GM21367 (cell line): ENCODE data around the gene THOC5.
A peak's percentile ranks its signal among the peaks of the same experiment; 100 is the strongest.
"Not testable (repeated sequence)": the region's sequence is repeated elsewhere in the genome, so short reads cannot be mapped to it uniquely, and the experiment has no call there.

ENCODE experiments used
- ATAC-seq: cut with Tn5 transposase; IDR thresholded peaks from one replicate; pipeline ENCODE4 v1.9.1; 2021; ENCODE audit not compliant: unreplicated experiment

The THOC5 gene

DNA sequence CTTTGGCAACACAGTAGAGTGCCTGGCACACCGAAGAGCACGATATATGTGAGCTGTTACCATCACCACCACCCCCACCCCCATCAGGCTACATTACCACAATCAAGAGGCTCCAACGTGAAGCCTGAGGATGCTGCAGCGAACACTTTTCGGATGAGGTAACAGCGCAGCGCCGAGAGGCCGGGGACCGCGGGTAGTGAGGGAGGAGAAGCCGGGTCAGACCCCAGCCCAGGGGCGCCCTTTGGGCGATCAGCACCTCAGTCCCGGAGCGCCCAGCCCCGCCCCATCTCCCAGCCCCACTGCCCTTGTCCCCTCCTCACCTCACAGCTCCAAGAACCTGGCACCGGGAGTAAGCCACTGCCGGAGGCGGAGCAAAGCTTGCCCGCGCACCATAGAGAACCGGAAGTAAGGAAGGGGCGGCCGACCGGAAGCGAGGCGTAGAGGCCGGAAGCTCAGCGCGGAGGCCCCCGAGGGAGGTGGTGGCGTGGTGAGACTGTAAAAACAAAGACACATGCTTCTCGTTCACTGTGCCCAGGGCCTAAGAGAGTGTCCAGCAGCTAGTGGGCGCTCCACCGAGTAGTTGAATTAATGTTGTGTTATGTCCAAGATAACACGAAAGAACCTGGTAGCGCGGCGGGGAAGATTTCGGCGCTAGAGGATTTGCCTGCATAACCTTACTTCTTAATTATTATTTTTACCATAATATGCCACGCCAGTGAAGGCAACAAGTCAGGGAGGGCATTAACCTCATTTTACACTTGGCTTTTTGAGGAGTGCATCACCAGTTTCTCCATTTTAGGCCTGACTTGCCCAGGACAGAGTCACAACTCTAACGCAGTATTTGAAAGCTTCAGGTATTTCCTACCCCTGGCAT is at the start of gene THOC5:
TSS of gene THOC5 (minus strand) at position 407 of the 874 bp plus-strand sequence. CDS start 4,610 bp downstream, outside the sequence.
- peak; percentile 91 for ATAC-seq

GRCh38 chr22:29598684-29599020 is 45.1 kb upstream of the THOC5 start:
- ATAC-seq: no peak

GRCh38 chr22:29597871-29598683 is 44.5 kb upstream of the THOC5 start:
- not testable (repeated sequence) for ATAC-seq

GRCh38 chr22:29596408-29596807 is 42.9 kb upstream of the THOC5 start:
- ATAC-seq: no peak

GRCh38 chr22:29594447-29594846 is 40.9 kb upstream of the THOC5 start:
- not testable (repeated sequence) for ATAC-seq

- ATAC-seq: no peak
Observed at GRCh38 chr22:29593923-29594322, 40.4 kb upstream of the THOC5 start.

DNA sequence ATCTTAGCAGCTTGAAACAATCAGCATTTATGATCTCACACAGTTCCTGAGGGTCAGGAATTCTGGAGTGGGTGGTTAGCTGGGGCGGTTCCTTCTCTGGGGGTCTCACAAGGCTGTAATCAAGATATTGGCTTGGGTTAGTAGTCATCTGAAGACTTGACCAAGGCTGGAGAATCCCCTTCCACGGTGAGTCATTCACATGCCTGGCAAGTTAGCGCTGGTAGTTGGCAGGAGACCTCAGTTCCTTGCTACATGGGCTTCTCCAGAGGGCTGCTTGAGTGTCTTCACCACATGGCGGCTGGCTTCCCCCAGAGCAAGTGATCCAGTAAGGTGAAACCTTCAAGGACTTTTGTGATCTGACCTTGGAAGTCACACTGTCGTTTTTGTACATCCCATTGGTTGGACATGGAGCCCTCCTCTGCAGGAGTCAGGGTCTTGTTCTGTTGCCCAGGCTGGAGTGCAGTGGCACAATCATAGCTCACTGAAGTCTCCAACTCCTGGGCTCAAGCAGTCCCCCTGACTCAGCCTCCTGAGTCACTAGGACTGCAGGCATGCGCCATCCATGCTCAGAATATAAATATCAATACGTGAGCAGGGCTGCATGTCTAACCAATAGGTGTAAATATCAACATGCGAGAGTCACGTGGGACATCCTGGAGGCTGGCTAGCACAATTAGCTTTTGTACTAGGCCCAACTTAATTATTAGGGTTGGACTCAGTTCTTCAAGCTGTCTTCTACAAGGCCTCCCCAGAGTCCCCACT is 34.6 kb upstream of the THOC5 start:
- no peak for ATAC-seq

DNA sequence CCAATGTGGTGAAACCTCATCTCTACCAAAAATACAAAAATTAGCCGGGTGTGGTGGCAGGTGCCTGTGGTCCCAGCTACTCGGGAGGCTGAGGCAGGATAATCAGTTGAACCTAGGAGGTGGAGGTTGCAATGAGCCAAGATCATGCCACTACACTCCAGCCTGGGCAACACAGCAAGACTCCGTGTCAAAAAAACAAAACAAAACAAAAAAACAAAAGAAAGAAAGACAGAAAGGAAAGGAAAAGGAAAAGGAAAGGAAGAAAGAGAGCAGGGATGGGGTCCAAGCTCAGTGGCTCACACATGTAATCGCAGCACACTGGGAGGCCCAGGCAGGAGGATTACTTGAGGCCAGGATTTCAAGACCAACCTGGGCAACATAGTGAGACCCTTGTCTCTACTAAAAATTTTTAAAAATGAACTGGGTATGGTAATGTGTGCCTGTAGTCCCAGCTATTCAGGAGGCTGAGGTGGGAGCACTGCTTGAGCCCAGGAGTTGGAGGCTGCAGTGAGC is 32.7 kb upstream of the THOC5 start:
- not testable (repeated sequence) for ATAC-seq

DNA sequence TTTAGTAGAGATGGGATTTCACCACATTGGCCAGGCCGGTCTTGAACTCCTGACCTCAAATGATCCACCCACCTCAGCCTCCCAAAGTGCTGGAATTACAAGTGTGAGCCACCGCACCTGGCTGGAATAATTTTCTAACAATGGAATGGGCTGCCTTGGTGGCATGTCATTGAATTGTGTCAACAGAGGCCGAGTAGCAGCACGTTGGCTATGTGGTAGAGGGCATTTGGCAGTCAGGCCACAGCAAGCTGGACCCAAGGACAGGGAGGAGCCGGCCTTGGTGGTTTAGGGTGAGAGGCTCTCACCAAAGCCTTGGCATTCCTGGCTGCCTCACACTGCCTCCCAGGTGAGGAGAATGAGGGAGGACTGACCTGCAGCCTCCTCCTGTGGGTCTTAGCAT is 31.4 kb upstream of the THOC5 start:
- no peak for ATAC-seq

DNA sequence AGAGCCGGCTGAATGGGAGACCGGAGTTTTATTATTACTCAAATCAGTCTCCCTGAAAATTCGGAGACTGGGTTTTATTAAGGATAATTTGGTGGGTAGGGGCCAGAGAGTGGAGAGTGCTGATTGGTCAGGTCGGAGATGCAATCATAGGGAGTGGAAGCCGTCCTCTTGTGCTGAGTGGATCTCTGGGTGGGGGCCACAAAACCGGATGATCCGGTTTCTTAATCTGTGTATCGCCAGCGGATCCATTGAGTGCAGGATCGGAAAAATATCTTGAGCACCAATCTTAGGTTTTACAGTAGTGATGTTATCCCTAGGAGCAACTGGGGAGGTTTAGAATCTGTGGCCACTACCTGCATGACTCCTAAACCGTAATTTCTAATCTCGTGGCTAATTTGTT is 28.2 kb upstream of the THOC5 start:
- no peak for ATAC-seq

- ATAC-seq: peak; percentile 20
Observed at GRCh38 chr22:29580200-29580810, 26.7 kb upstream of the THOC5 start.

GRCh38 chr22:29578462-29579200 is 25.1 kb upstream of the THOC5 start:
- no peak for ATAC-seq

DNA sequence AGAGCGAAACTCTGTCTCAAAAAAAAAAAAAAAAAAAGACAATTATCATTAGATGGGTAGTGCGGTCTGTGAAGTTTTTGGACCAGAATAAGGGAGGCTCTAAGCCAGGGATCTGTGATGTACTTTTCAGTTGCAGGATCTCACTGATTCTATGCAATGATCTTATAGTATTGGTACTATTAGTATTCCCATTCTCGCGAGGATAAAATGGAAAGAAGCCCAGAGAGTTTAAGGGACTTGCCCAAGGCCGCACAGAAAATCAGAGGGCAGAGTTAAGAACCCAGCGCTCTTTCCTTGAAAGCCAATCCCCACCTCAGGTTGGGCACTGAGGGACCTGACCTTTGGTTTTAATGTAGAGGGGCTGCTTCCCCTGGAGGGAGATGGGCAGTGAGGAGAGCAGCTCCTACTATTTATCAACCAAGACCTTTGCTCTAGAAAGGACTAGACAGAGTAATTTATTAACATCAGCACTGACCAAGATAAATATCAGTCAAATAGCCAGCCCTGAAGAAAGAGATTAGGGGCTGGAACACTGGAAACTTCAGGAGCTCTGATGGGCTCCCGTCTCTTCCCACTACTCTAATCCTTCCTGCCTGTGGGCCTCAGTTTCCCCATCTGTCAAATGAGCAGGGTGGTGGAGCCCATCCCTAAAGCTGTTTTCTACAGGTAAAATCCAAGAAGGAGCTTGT is 21.3 kb upstream of the THOC5 start:
- ATAC-seq: no peak

DNA sequence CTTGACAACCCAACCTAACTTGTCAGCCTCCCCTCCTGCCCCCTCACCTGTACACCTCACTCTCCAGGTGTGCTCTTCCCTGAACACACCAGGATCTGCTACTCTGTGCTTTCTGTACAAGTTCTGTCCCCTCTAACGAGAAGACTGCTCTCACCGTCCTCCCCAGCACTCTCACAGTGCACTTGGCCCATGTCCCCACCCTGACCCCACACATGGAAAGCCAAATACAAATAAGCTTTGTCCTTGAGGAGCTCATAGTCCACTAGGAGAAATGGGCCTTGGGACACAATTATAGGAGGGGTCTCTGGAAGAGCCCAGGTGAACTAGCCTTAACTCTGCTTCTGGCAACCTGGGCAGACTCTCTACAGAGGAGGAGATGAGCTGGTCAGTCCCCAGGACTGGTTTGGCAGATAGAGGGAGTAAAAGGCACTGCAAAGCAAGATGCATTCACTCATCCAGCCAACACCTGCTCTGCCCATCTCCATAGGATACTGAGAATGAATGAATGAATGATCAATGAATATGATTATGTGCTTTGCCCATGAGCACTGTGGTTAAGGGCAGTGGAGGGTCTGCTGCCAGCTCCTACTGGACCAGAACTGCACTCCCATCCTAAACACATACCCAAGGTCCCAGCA is 17.5 kb upstream of the THOC5 start:
- no peak for ATAC-seq

- ATAC-seq: no peak
Observed at GRCh38 chr22:29570456-29570855, 16.9 kb upstream of the THOC5 start.

DNA sequence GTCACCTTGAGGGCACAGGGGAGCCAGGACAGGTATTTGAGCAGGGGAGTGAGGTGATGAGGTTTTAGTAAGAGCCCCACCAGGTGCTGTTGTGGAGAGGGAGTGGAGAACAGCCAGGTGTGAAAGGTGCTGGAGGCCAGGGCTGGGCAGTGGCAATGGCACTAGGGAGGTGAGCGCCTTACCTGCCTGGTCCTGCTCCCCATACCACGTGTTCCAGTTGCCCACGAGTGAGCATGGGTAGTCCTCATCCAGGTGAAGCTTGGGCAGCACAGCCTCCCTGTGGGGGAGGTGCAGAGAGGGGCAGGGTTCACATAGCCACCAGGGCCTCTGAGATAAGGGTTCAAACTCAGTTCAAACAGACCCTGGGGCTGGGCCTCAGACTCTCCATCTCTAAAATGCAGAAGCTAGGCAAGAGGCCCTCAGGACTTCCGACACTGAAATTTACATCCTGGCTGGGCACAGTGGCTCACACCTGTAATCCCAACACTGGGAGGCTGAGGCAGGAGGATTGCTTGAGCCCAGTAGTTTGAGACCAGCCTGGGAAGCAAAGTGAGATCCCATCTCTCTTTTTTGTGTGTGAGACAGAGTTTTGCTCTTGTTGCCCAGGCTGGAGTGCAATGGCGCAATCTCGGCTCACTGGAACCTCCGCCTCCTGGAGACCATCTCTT is 15.6 kb upstream of the THOC5 start:
- ATAC-seq: no peak

DNA sequence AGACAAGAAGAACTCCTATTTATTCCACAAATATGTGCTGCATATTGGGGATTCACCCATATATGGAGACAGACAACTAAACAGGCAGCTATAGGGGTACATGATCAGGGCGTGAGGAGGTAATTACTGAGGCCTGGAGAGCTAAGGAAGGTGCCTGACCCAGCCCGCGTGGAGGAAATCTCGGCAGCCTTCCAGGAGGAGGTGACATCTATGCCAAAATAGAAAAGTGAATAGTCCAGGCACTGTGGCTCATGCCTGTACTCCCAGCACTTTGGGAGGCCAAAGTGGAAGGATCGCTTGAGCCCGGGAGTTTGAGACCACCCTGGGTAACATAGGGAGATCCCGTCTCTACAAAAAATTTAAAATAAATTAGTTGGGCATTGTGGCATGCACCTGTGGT is 13.8 kb upstream of the THOC5 start:
- no peak for ATAC-seq

GRCh38 chr22:29566513-29566912 is 13.0 kb upstream of the THOC5 start:
- ATAC-seq: not testable (repeated sequence)
